ENCODE measurements around the gene SNTG2.

The SNTG2 gene

DNA sequence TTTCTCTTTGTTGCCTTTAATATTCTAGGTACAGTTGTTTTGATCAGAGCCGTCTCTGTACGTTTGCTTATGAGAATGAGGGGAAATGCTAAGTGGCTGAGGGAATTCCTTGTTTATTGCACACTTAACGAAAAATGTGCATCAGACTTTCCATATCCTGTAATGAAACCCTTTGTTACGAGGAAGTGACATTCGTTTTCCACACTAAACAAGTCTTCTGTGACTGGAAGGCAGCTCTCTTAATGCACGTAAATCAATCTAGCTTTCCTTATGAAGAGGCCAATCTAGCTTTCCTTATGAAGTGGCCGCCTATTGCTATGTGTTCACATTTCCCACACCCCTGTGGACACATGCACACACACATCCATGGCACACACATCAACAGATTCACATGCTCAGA is 186.2 kb downstream of the SNTG2 start:
- Histone ChIP-seq H3K79me2 (ENCODE audit: insufficient read depth, low read length) (no peaks in the 10 kb centered on the region), H3K4me1 (ENCODE audit: insufficient read depth, low read length, poor library complexity, severe bottlenecking) (peaks cover 11% of the 10 kb centered on the region), H3K9me2 (replicated peaks; ENCODE audit: low read depth, low read length) (no peaks in the 10 kb centered on the region), H2AFZ (ENCODE audit: low read length) (no peak overlapping the region), H3F3A (ENCODE audit: low read depth) (no peaks in the 10 kb centered on the region), H4K20me1 (ENCODE audit: insufficient read depth, low read length, poor library complexity, severe bottlenecking) (no peaks in the 10 kb centered on the region), H3K9ac (ENCODE audit: low read depth, low read length, poor library complexity, severe bottlenecking) (no peak overlapping the region), H3K4me2 (ENCODE audit: low read depth, low read length, poor library complexity, severe bottlenecking) (no peak overlapping the region), H3K27me3 (ENCODE audit: insufficient read depth, low read length, poor library complexity, severe bottlenecking) (no peaks in the 10 kb centered on the region), H3K9me3 (ENCODE audit: insufficient read depth, low read depth, low read length) (no peaks in the 10 kb centered on the region), H3K4me3 (ENCODE audit: low read length, poor library complexity, severe bottlenecking) (no peak overlapping the region), H3K36me3 (ENCODE audit: insufficient read depth, low read length) (no peaks in the 10 kb centered on the region)
- no peak for TF ChIP-seq EZH2phosphoT487 (IDR thresholded peaks at IDR 0.05; ENCODE audit: borderline replicate concordance)
- TF ChIP-seq, protein P1, sequence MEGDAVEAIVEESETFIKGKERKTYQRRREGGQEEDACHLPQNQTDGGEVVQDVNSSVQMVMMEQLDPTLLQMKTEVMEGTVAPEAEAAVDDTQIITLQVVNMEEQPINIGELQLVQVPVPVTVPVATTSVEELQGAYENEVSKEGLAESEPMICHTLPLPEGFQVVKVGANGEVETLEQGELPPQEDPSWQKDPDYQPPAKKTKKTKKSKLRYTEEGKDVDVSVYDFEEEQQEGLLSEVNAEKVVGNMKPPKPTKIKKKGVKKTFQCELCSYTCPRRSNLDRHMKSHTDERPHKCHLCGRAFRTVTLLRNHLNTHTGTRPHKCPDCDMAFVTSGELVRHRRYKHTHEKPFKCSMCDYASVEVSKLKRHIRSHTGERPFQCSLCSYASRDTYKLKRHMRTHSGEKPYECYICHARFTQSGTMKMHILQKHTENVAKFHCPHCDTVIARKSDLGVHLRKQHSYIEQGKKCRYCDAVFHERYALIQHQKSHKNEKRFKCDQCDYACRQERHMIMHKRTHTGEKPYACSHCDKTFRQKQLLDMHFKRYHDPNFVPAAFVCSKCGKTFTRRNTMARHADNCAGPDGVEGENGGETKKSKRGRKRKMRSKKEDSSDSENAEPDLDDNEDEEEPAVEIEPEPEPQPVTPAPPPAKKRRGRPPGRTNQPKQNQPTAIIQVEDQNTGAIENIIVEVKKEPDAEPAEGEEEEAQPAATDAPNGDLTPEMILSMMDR (conservative IDR thresholded peaks at IDR 0.05; ENCODE audit: low read length), result no peak

DNA sequence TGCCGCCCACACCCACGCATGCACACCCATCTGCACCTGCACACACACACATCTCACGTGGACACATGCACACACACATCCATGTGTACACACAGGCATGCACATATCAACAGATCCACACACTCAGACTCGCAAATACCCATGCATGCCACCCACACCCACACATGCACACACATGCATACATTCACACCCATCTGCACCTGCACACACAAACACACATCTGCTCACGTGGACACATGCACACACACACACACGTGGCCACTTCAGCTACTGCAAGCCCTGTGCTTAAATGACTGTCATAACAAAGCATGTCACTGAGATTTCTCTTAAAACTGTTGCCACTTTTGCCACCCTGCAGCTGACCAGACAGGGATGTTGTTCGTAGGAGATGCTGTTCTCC is 186.6 kb downstream of the SNTG2 start:
- Histone ChIP-seq H3K4me2 (ENCODE audit: low read depth, low read length, poor library complexity, severe bottlenecking) (no peak overlapping the region), H3K4me3 (ENCODE audit: low read length, poor library complexity, severe bottlenecking) (no peak overlapping the region), H3K36me3 (ENCODE audit: insufficient read depth, low read length) (no peaks in the 10 kb centered on the region), H3K79me2 (ENCODE audit: insufficient read depth, low read length) (no peaks in the 10 kb centered on the region), H3K9me3 (ENCODE audit: insufficient read depth, low read depth, low read length) (no peaks in the 10 kb centered on the region), H3F3A (ENCODE audit: low read depth) (no peaks in the 10 kb centered on the region), H3K9ac (ENCODE audit: low read depth, low read length, poor library complexity, severe bottlenecking) (no peak overlapping the region), H2AFZ (ENCODE audit: low read length) (no peak overlapping the region), H3K27me3 (ENCODE audit: insufficient read depth, low read length, poor library complexity, severe bottlenecking) (no peaks in the 10 kb centered on the region), H3K9me2 (replicated peaks; ENCODE audit: low read depth, low read length) (no peaks in the 10 kb centered on the region), H4K20me1 (ENCODE audit: insufficient read depth, low read length, poor library complexity, severe bottlenecking) (no peaks in the 10 kb centered on the region), H3K4me1 (ENCODE audit: insufficient read depth, low read length, poor library complexity, severe bottlenecking) (peaks cover 11% of the 10 kb centered on the region)
- no peak for TF ChIP-seq EZH2phosphoT487 (IDR thresholded peaks at IDR 0.05; ENCODE audit: borderline replicate concordance)
- TF ChIP-seq, protein P1 (conservative IDR thresholded peaks at IDR 0.05; ENCODE audit: low read length), result no peak

DNA sequence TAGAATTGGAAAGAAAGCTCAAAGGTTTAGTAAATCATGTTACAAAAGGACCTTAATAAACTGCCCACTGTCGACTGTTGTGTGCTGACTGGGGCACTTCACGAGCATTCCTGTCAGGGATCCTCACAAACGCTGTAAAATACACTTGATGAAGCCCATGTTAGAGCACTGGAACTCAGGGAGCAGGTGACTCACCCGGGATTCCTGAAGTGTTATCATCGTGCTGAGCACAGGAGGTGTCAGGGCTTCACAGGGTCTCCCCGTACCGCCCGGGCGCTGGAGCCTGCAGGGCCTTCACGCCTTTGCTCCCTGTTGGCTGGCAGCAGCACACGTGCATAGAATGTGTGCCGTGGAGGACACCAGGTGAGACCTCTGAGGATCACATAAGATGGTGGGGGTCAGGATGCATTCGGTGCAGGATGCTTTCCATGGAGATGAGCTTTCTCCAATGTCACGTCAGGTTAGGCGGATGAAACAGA is 187.3 kb downstream of the SNTG2 start:
- Histone ChIP-seq H3K27me3 (ENCODE audit: insufficient read depth, low read length, poor library complexity, severe bottlenecking) (no peaks in the 10 kb centered on the region), H3K79me2 (ENCODE audit: insufficient read depth, low read length) (no peaks in the 10 kb centered on the region), H3K9me2 (replicated peaks; ENCODE audit: low read depth, low read length) (no peaks in the 10 kb centered on the region), H3K4me2 (ENCODE audit: low read depth, low read length, poor library complexity, severe bottlenecking) (no peak overlapping the region), H3K4me1 (ENCODE audit: insufficient read depth, low read length, poor library complexity, severe bottlenecking) (peaks cover 7% of the 10 kb centered on the region), H3K36me3 (ENCODE audit: insufficient read depth, low read length) (no peaks in the 10 kb centered on the region), H3K9me3 (ENCODE audit: insufficient read depth, low read depth, low read length) (no peaks in the 10 kb centered on the region), H2AFZ (ENCODE audit: low read length) (no peak overlapping the region), H3K4me3 (ENCODE audit: low read length, poor library complexity, severe bottlenecking) (no peak overlapping the region), H3F3A (ENCODE audit: low read depth) (no peaks in the 10 kb centered on the region), H4K20me1 (ENCODE audit: insufficient read depth, low read length, poor library complexity, severe bottlenecking) (no peaks in the 10 kb centered on the region), H3K9ac (ENCODE audit: low read depth, low read length, poor library complexity, severe bottlenecking) (no peak overlapping the region)
- no peak for TF ChIP-seq EZH2phosphoT487 (IDR thresholded peaks at IDR 0.05; ENCODE audit: borderline replicate concordance)
- TF ChIP-seq, protein P1 (conservative IDR thresholded peaks at IDR 0.05; ENCODE audit: low read length), result no peak
